HG02798 (cell line): ENCODE data around the gene CTNS.
"Not testable (repeated sequence)": the region's sequence is repeated elsewhere in the genome, so short reads cannot be mapped to it uniquely, and the experiment has no call there.

Source experiments
- ATAC-seq: cut with Tn5 transposase; IDR thresholded peaks from one replicate; pipeline ENCODE4 v1.9.1; 2021; ENCODE audit warnings: mild to moderate bottlenecking; ENCODE audit not compliant: unreplicated experiment, poor library complexity

Gene CTNS

GRCh38 chr17:3681565-3681964 lies 45.0 kb downstream of the CTNS start:
- ATAC-seq: no peak

DNA sequence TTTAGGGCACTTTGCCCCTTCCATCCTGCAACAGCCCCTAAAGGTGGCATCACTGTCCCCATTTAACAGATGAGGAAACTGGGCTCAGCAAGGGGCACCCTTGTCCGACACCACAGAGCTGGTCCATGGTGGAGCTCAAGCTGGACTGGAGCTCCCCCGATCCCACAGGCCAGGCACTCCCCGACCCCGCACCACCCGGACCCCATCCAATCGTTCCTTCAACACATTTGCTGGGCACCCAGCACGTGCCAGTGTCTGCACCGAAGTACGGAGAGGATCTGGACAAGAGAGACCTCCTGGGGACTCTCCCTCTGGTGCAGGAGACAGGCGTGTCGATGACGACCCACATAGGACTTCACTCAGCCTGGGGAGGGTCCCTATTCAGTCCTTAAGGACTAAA lies 45.5 kb downstream of the CTNS start:
- no peak for ATAC-seq

DNA sequence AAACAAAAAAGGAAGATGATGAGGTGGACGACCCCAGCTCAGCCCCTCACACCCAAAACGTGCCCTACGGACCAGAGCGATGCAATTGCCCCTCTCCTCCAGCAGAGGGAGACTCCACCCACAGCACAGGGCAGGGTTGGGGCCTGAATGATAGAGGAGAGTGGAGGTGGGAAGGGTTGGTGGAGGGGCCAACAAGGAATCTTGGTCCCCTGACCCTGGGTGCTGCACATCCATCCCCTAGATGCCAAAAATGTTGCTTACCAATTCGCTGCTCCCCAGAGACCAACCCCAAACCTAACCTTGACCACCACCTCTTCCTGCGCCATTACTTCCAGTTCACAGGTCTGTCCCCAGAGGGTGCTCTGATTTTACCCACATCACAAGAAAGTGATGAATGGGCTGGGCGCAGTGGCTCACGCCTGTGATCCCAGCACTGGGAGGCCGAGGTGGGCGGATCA lies 46.5 kb downstream of the CTNS start:
- ATAC-seq: peak; percentile 61

DNA sequence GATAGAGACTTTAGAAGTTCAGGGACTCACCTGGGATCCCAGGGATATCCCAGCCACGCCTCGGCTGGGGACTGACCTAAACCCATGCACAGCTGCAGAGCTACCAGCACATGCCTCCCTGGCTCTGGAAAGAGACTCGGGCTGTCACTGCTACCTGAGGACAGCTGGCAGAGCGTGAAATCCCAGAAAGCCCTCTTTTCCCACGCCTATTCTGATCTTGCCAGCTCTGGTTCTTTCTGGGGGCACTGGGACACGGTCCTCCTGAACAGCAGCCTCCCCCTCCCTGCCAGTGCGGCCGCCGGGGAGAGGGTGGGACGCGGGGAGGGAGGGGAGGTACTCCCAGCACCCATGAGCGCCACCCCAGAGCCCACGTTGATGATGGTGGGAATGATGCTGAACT lies 48.6 kb downstream of the CTNS start:
- no peak for ATAC-seq

- no peak for ATAC-seq
Observed at GRCh38 chr17:3688027-3688553, 51.5 kb downstream of the CTNS start.

DNA sequence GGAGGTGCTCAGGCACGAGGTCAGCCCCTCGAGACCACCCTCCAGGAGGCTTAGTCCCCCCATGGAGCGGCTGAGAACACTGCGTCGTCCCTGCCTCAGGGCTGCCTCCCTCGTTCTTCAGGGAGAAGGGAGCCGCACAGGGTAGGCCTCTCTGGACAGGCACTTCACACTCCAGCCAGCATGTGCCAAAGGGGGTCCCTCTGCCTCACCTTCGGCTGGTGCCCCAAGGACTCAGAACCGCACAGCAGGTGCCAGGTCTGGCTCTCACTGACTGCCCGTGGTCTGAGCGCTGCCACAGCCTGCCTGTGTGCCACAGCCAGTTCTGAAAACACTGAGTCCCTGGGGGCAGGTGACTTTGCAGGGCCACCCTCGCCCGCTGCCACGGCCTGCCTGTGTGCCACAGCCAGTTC lies 52.3 kb downstream of the CTNS start:
- ATAC-seq: no peak

- no peak for ATAC-seq
Observed at GRCh38 chr17:3689262-3690093, 52.9 kb downstream of the CTNS start.

DNA sequence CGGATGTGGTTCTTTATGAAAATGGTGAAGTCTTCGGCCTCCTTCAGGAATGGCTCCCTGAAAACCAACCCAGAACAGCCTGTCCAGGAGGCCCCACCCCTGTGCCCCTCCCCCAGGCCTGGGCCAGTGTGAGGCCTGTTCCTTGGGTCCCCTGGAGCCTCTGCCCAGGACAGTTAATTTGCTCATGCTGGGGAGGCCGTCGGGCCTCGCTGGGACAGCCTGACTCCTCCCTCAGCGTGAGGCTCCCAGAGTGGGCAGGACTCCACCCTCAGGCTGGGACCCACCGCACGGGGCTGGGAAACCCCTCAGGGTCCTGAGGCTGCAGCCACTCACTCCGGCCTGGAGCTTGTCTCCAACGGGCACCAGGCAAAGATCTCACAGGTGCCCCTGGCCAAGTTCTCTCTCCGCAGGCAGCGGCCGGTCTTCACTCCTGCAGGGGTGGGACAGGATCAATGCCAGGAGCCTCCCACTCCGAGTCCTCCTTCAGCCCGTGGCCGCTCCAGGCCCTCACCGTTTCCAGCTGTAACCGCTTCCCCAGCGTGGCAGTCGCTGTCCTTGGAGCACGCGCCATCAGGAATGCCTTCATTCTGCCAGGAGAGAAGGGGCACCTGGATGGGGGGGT lies 53.6 kb downstream of the CTNS start:
- ATAC-seq: no peak

GRCh38 chr17:3691617-3692067 lies 55.1 kb downstream of the CTNS start:
- no peak for ATAC-seq

GRCh38 chr17:3692346-3692745 lies 55.8 kb downstream of the CTNS start:
- no peak for ATAC-seq

GRCh38 chr17:3693141-3693540 lies 56.6 kb downstream of the CTNS start:
- no peak for ATAC-seq

- ATAC-seq: peak; percentile 55
Observed at GRCh38 chr17:3693829-3694231, 57.3 kb downstream of the CTNS start.

DNA sequence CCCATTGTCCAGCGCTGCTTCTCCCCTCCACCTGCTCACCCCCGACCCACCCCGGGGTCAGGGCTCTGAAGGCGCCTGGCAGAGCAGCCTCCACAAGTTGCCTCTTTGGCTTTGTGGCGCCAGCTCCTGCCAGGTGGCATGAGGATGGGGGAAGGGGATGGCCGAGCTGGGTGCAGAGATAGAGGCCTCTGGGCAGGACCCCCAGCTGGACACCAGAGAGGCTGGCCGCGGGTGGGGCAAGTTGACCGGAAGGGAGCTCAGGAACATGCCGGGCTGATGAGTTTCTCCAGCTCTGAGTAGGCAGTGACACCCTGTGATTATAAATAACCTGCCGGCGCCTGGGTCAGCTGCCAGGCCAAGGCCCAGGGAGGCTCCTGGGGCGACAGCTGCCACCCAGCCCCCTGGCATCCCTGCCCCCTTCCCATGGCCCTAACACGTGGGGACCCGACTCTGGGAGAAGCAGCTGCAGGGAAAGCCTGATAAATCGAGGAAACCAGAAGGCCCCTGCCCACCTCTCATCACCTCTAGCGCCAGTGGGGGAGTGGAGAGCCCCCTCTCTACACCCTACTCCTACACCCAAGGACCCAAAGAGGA lies 58.7 kb downstream of the CTNS start:
- no peak for ATAC-seq

- no peak for ATAC-seq
Observed at GRCh38 chr17:3695723-3696411, 59.3 kb downstream of the CTNS start, which contains the start of gene P2RX5. P2RX5 (minus strand) TSS chr17:3696155; CDS start chr17:3696005, 150 bp downstream.

DNA sequence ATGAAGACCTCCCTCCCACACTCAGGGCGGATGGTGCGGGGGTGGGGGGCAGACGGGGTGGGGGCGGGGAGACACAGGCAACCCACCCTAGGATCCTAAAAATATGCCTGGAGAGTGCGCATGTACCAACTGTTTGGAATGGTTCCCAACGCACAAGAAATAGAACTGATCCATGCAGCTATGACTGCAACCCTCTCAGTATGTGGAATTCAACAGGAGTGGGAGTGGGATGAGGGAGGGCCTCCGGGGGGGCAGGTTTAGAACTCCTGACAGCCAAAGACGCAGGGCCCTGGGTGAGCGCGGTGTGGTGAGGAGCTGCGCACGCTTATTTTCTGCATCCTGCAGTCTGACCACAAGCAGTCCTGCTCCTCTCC lies 60.5 kb downstream of the CTNS start:
- no peak for ATAC-seq

- ATAC-seq: no peak
Observed at GRCh38 chr17:3698139-3698538, 61.6 kb downstream of the CTNS start.

GRCh38 chr17:3699951-3700350 lies 63.4 kb downstream of the CTNS start:
- ATAC-seq: no peak

DNA sequence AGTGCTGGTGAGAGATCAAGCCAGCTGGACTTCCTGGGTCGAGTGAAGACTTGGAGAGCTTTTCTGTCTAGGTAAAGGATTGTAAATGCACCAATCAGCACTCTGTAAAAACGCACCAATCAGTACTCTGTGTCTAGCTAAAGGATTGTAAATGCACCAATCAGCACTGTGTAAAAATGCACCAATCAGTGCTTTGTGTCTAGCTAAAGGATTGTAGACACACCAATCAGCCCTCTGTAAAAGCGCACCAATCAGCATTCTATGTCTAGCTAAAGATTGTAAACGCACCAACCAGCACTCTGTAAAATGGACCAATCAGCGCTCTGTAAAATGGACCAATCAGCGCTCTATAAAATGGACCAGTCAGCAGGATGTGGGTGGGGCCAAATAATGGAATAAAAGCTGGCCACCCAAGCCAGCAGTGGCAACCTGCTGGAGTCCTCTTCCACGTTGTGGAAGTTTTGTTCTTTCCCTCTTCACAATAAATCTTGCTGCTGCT lies 65.5 kb downstream of the CTNS start:
- ATAC-seq: not testable (repeated sequence)

DNA sequence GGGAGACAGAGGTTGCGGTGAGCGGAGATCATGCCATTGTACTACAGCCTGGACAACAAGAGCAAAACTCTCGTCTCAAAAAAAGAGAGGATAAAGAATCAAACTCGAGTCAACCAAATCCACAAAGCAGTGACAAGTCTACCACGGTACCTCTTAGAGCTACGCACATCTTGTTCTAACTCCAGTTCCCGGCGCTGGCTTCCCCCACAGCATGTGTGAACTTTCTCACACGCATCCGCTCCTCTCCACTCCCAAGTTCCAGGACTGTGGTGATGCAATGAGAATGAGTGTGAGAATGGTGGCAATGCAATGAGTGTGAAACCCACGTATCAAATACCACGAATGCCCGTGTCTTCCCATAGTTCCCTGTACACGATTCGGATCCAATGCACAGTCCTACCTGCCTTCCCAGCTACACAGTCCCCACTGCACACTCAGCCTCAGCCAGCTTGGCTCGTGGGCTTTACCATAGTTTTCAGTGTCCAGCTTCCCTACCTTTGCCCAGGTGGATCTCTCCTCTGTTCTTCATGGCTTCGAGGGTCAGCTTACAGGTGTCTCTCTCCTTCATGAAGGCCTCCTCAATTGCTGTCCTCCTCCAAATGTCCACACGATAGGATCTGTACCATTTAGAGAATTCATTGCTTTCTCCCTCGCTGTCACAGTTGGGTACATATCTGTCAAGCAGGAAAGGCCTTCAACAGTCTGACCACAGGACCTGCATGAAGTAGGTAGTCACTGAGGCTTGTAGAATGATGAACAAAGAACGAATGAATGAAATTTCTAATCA lies 68.6 kb downstream of the CTNS start:
- ATAC-seq: no peak

GRCh38 chr17:3705718-3705984 lies 69.1 kb downstream of the CTNS start:
- not testable (repeated sequence) for ATAC-seq
